SK-N-SH (cell line): ENCODE measurements around the gene LRRC3B. TPM values are rescaled to one million over a fixed set of nuclear protein-coding genes. Genes with fewer than 3 reads are reported as not detected.

Experiments
- CTCF ChIA-PET: fragments of 300-600, 350-600 bp; formaldehyde crosslinking; extraction: SDS; loops from one replicate; lab custom pipeline; 2021; lab: Yijun Ruan, JAX
- POLR2A ChIA-PET: fragments of 350-600 bp; sonication (Branson Sonifier 250); formaldehyde crosslinking; extraction: SDS; loops from one replicate; lab custom pipeline; 2020; ENCODE audit warnings: antibody characterized with exemption, inconsistent platforms; lab: Yijun Ruan, JAX
- DNase-seq: peaks from one replicate; pipeline ENCODE4 v3.0.0; 2012
- H2AFZ ChIP-seq: fragments of 200-600 bp; sonication (generic); 2 replicates; pipeline ENCODE4 v1.8.1; 2016; ENCODE audit warnings: antibody characterized with exemption, mild to moderate bottlenecking, low read depth
- H3F3A ChIP-seq: fragments of 200-600 bp; sonication (generic); replicated peaks from 2 replicates; pipeline ENCODE3; 2016; ENCODE audit warnings: antibody characterized with exemption, mild to moderate bottlenecking; ENCODE audit not compliant: insufficient read depth
- H3K27ac ChIP-seq, 2 experiments: fragments of 200-500 bp in 1 of 2; fragments of 200-600 bp in 1 of 2; sonication (Bioruptor generic) in 1 of 2; sonication (generic), shearing (Covaris generic) in 1 of 2; 2 replicates each; pipeline versions ENCODE4 v1.5.1 to v1.6.1; 2014 to 2016; ENCODE audit warnings: low read depth in 2 of 2, inconsistent platforms in 1 of 2, low read length in 1 of 2, mild to moderate bottlenecking in 1 of 2, mixed read lengths in 1 of 2
- H3K27me3 ChIP-seq: fragments of 200-600 bp; sonication (generic), shearing (Covaris generic); 2 replicates; pipeline ENCODE4 v1.6.1; 2016; ENCODE audit warnings: mixed run types; ENCODE audit not compliant: insufficient read depth
- H3K36me3 ChIP-seq, 2 experiments: fragments of 200-500 bp in 1 of 2; fragments of 200-600 bp in 1 of 2; sonication (Bioruptor generic) in 1 of 2; sonication (generic) in 1 of 2; replicated peaks in 1 of 2; 2 replicates each; pipeline versions ENCODE3 to v1.5.1; 2014 to 2016; ENCODE audit warnings: low read length in 1 of 2, mild to moderate bottlenecking in 1 of 2; ENCODE audit not compliant: insufficient read depth in 2 of 2, control insufficient read depth in 1 of 2
- H3K4me1 ChIP-seq, 2 experiments: fragments of 200-500 bp in 1 of 2; fragments of 200-600 bp in 1 of 2; sonication (Bioruptor generic) in 1 of 2; sonication (generic), shearing (Covaris generic) in 1 of 2; 2 replicates each; pipeline versions ENCODE4 v1.5.1 to v1.6.1; 2014 to 2016; ENCODE audit warnings: low read depth in 1 of 2, low read length in 1 of 2, mixed run types in 1 of 2; ENCODE audit not compliant: insufficient read depth in 2 of 2, control insufficient read depth in 1 of 2
- H3K4me2 ChIP-seq: fragments of 200-600 bp; sonication (generic), shearing (Covaris generic); 2 replicates; pipeline ENCODE4 v1.6.1; 2017; ENCODE audit warnings: mixed run types
- H3K4me3 ChIP-seq, 2 experiments: fragments of 200-500 bp in 1 of 2; fragments of 200-600 bp in 1 of 2; sonication (Bioruptor generic) in 1 of 2; sonication (generic), shearing (Covaris generic) in 1 of 2; 2 replicates each; pipeline versions ENCODE4 v1.5.1 to v1.8.1; 2014 to 2016; ENCODE audit warnings: low read depth in 2 of 2, inconsistent platforms in 1 of 2, low read length in 1 of 2, mild to moderate bottlenecking in 1 of 2, mixed read lengths in 1 of 2, moderate library complexity in 1 of 2
- H3K79me2 ChIP-seq: fragments of 200-600 bp; sonication (generic); 2 replicates; pipeline ENCODE4 v1.8.1; 2017; ENCODE audit warnings: mild to moderate bottlenecking; ENCODE audit not compliant: insufficient read depth
- H3K9ac ChIP-seq: fragments of 200-600 bp; sonication (generic); 2 replicates; pipeline ENCODE4 v1.6.1; 2017; ENCODE audit warnings: mixed run types
- H3K9me2 ChIP-seq: fragments of 200-600 bp; sonication (generic); 2 replicates; pipeline ENCODE4 v1.6.1; 2017; ENCODE audit warnings: mixed run types
- H3K9me3 ChIP-seq: fragments of 200-600 bp; sonication (generic); 2 replicates; pipeline ENCODE4 v1.6.1; 2017; ENCODE audit warnings: mixed run types, mild to moderate bottlenecking, moderate library complexity
- H4K20me1 ChIP-seq: fragments of 200-600 bp; sonication (generic); 2 replicates; pipeline ENCODE4 v1.6.1; 2017; ENCODE audit warnings: mild to moderate bottlenecking, mixed run types; ENCODE audit not compliant: insufficient read depth
- EP300 ChIP-seq, 2 experiments: IDR thresholded peaks; 2 replicates each; pipeline versions ENCODE4 v1.4.0 to v1.6.1; 2012; ENCODE audit warnings: borderline replicate concordance in 1 of 2, low read depth in 1 of 2, low read length in 1 of 2
- EZH2phosphoT487 ChIP-seq: fragments of 200-600 bp; sonication (generic); IDR thresholded peaks from 2 replicates; pipeline ENCODE4 v1.6.1; 2017; ENCODE audit warnings: low read depth, mixed run types, mild to moderate bottlenecking, antibody characterized with exemption, moderate library complexity, borderline replicate concordance
- GABPA ChIP-seq: IDR thresholded peaks from 2 replicates; pipeline ENCODE4 v1.4.0; 2012; ENCODE audit warnings: low read depth, mild to moderate bottlenecking
- GATA2 ChIP-seq: sonication (generic); formaldehyde crosslinking; IDR thresholded peaks from 2 replicates; pipeline ENCODE4 v1.5.0; 2020; ENCODE audit warnings: mild to moderate bottlenecking, missing genetic modification reagents
- JUND ChIP-seq: IDR thresholded peaks from 2 replicates; pipeline ENCODE4 v1.4.0; 2012
- MEF2A ChIP-seq: IDR thresholded peaks from 2 replicates; pipeline ENCODE4 v1.4.0; 2012; ENCODE audit warnings: low read depth, borderline replicate concordance
- MXI1 ChIP-seq: IDR thresholded peaks from 2 replicates; pipeline ENCODE4 v1.6.1; 2012; ENCODE audit warnings: mild to moderate bottlenecking, low read depth, low read length, improper control_type of control experiment
- NFIC ChIP-seq: IDR thresholded peaks from 2 replicates; pipeline ENCODE4 v1.4.0; 2012; ENCODE audit warnings: borderline replicate concordance
- NRF1 ChIP-seq: IDR thresholded peaks from 2 replicates; pipeline ENCODE4 v1.6.1; 2012; ENCODE audit warnings: low read depth, mild to moderate bottlenecking, low read length
- RCOR1 ChIP-seq: fragments of 150-350 bp; IDR thresholded peaks from 2 replicates; pipeline ENCODE4 v1.6.1; 2017; ENCODE audit warnings: antibody characterized with exemption, low read length
- RXRA ChIP-seq: IDR thresholded peaks from 2 replicates; pipeline ENCODE4 v1.4.0; 2012; ENCODE audit warnings: low read depth, mild to moderate bottlenecking, borderline replicate concordance
- TAF1 ChIP-seq: IDR thresholded peaks from 2 replicates; pipeline ENCODE4 v1.6.1; 2012; ENCODE audit warnings: low read depth, mild to moderate bottlenecking, low read length, moderate library complexity, borderline replicate concordance
- YY1 ChIP-seq: IDR thresholded peaks from 2 replicates; pipeline ENCODE4 v1.4.0; 2012; ENCODE audit warnings: low read depth, mild to moderate bottlenecking
- WGBS: methylation state at CpG from one replicate; pipeline ENCODE4 v1.1.6; 2017; ENCODE audit warnings: low lambda C conversion rate; 5-methylcytosine and 5-hydroxymethylcytosine counted together
- polyA plus RNA-seq, 3 experiments: library from polyadenylated mRNA; depleted of rRNA; stranded (reverse); fragments of >200 nt; gene quantifications; 2 replicates each; pipeline ENCODE4 v1.2.3, GENCODE V29; 2012
- TF ChIP-seq, protein P1 (sequence below): fragments of 200-600 bp; sonication (generic); IDR thresholded peaks from 2 replicates; pipeline ENCODE4 v1.6.1; 2017; ENCODE audit warnings: antibody characterized with exemption, mild to moderate bottlenecking, moderate library complexity
- TF ChIP-seq, protein P2 (sequence below): IDR thresholded peaks from 2 replicates; pipeline ENCODE4 v1.4.0; 2012; ENCODE audit warnings: low read depth, borderline replicate concordance
- TF ChIP-seq, protein P3 (sequence below): fragments of 150-350 bp; IDR thresholded peaks from 2 replicates; pipeline ENCODE4 v1.6.1; 2016; ENCODE audit warnings: mild to moderate bottlenecking, low read depth, low read length

LRRC3B gene
- polyA plus RNA-seq, 1 of the 3 experiments (the other 2 are of a cell fraction) = not detected

DNA sequence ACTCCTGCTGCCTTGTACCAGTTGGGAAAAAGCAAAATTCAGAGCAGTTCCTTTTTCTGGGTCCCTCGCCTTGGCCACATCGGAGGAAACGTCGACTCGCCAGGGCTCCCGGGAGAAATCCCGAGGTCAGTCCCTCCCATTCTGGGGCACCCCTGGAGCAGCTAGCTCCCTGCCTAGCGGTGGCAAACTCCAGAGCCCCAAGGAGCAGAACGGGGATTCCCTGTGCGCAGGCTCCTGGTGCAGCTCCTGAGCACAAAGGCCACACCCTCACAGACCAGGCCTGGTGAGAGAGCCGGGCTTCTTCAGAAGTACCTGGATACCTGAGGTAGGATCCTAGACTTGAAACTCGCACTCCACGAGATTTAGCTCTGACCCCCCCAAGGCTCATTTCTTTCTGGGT is 2.6 kb downstream of the LRRC3B start:
- H3K27me3 ChIP-seq = no peaks in the 10 kb centered on the region

DNA sequence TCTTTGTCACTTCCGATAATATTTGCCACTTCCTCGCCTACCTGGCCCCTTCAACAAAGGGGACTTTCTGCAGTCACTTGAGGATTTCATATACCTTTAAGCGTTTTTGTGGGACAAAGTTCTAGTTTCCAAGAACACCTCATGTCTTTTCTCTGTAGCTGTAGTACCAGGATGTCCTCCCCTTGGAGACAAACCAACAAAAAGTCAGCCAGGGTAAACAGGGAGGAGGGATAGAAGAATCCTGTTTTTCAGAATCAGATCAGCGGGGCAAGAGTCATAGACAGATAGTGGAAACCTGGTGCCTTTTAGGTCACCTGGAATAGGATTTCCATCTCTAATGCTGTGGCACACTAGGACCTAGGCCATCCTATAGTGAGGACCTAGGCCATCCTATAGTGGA is 4.5 kb downstream of the LRRC3B start:
- no peak overlapping the region for H2AFZ ChIP-seq
- H3K79me2 ChIP-seq = no peaks in the 10 kb centered on the region
- WGBS = 40% methylated on average over 4 of the region's 4 CpGs
- no peaks in the 10 kb centered on the region; the same call in 1 of the 2 replicates for H3K9me3 ChIP-seq
- no peak overlapping the region for H3K4me2 ChIP-seq
- no peaks in the 10 kb centered on the region for H3K27me3 ChIP-seq
- no peak for DNase-seq
- no peaks in the 10 kb centered on the region for H4K20me1 ChIP-seq
- H3F3A ChIP-seq = no peaks in the 10 kb centered on the region
- H3K9me2 ChIP-seq = no peaks in the 10 kb centered on the region
- no peaks in the 10 kb centered on the region for H3K36me3 ChIP-seq
- POLR2A ChIA-PET = no interaction called here
- no peak overlapping the region for H3K9ac ChIP-seq
- no peak overlapping the region for H3K27ac ChIP-seq
- no peak for TF ChIP-seq RXRA
- TF ChIP-seq, protein P1, sequence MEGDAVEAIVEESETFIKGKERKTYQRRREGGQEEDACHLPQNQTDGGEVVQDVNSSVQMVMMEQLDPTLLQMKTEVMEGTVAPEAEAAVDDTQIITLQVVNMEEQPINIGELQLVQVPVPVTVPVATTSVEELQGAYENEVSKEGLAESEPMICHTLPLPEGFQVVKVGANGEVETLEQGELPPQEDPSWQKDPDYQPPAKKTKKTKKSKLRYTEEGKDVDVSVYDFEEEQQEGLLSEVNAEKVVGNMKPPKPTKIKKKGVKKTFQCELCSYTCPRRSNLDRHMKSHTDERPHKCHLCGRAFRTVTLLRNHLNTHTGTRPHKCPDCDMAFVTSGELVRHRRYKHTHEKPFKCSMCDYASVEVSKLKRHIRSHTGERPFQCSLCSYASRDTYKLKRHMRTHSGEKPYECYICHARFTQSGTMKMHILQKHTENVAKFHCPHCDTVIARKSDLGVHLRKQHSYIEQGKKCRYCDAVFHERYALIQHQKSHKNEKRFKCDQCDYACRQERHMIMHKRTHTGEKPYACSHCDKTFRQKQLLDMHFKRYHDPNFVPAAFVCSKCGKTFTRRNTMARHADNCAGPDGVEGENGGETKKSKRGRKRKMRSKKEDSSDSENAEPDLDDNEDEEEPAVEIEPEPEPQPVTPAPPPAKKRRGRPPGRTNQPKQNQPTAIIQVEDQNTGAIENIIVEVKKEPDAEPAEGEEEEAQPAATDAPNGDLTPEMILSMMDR = no peak
- TF ChIP-seq MXI1 = no peak
- TF ChIP-seq, protein P2, sequence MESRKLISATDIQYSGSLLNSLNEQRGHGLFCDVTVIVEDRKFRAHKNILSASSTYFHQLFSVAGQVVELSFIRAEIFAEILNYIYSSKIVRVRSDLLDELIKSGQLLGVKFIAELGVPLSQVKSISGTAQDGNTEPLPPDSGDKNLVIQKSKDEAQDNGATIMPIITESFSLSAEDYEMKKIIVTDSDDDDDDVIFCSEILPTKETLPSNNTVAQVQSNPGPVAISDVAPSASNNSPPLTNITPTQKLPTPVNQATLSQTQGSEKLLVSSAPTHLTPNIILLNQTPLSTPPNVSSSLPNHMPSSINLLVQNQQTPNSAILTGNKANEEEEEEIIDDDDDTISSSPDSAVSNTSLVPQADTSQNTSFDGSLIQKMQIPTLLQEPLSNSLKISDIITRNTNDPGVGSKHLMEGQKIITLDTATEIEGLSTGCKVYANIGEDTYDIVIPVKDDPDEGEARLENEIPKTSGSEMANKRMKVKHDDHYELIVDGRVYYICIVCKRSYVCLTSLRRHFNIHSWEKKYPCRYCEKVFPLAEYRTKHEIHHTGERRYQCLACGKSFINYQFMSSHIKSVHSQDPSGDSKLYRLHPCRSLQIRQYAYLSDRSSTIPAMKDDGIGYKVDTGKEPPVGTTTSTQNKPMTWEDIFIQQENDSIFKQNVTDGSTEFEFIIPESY = no peak
- TF ChIP-seq, protein P3, sequence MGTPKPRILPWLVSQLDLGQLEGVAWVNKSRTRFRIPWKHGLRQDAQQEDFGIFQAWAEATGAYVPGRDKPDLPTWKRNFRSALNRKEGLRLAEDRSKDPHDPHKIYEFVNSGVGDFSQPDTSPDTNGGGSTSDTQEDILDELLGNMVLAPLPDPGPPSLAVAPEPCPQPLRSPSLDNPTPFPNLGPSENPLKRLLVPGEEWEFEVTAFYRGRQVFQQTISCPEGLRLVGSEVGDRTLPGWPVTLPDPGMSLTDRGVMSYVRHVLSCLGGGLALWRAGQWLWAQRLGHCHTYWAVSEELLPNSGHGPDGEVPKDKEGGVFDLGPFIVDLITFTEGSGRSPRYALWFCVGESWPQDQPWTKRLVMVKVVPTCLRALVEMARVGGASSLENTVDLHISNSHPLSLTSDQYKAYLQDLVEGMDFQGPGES = no peak
- no peak for TF ChIP-seq YY1
- no peak for TF ChIP-seq TAF1
- no peak for TF ChIP-seq RCOR1
- TF ChIP-seq NFIC = no peak
- no peak for TF ChIP-seq GABPA
- CTCF ChIA-PET = no interaction called here
- H3K4me1 ChIP-seq = peaks cover 0 to 13% of the 10 kb centered on the region in 2 experiments; a peak in 1 of 4 replicates
- H3K4me3 ChIP-seq = no peak overlapping the region

More for the DNA sequence above, 2.6 kb downstream of the LRRC3B start:
- H3K27ac ChIP-seq = no peak overlapping the region
- H3K4me1 ChIP-seq = peaks cover 0 to 16% of the 10 kb centered on the region in 2 experiments; a peak in 1 of 4 replicates
- no peak overlapping the region for H2AFZ ChIP-seq
- no peaks in the 10 kb centered on the region for H3K36me3 ChIP-seq
- H3F3A ChIP-seq = no peaks in the 10 kb centered on the region
- TF ChIP-seq GATA2 (CRISPR knock-in tag) (no peak), NFIC (no peak), JUND (no peak), RCOR1 (no peak), EP300 (IDR thresholded peaks at IDR 0.05; ENCODE audit: borderline replicate concordance in 1 of 2, low read depth in 1 of 2, low read length in 1 of 2) (no peak), MEF2A (no peak), GABPA (no peak), NRF1 (no peak), EZH2phosphoT487 (no peak)
- TF ChIP-seq, protein P1 = no peak
- H3K9me2 ChIP-seq = no peaks in the 10 kb centered on the region
- no peaks in the 10 kb centered on the region for H3K79me2 ChIP-seq
- no peak overlapping the region for H3K9ac ChIP-seq
- H3K4me2 ChIP-seq = no peak overlapping the region
- no peak for DNase-seq
- H3K9me3 ChIP-seq = no peaks in the 10 kb centered on the region; the same call in 1 of the 2 replicates
- ChIA-PET CTCF (no interaction called here), POLR2A (no interaction called here)
- WGBS = 56% methylated on average over 10 of the region's 13 CpGs
- no peak overlapping the region for H3K4me3 ChIP-seq
- no peaks in the 10 kb centered on the region for H4K20me1 ChIP-seq
